ENCODE results near the gene ADGRL3. TPM values are rescaled to one million over a fixed set of nuclear protein-coding genes. Genes with fewer than 3 reads are reported as not detected.

ADGRL3 gene
- total RNA-seq, 1 donor from 2014 or later = 0.12 TPM

- H3K4me3 ChIP-seq (ENCODE audit: low read depth, low read length) = no peak overlapping the region
- no peak for DNase-seq (ENCODE audit: low read depth)
- TF ChIP-seq CTCF (conservative IDR thresholded peaks at IDR 0.05; ENCODE audit: low read depth, low read length) = no peak
Observed at GRCh38 chr4:61805227-61805626, 605.1 kb downstream of the ADGRL3 start.

GRCh38 chr4:61805979-61806378, 605.9 kb downstream of the ADGRL3 start:
- TF ChIP-seq CTCF (conservative IDR thresholded peaks at IDR 0.05; ENCODE audit: low read depth, low read length) = no peak
- DNase-seq (ENCODE audit: low read depth) = no peak
- H3K4me3 ChIP-seq (ENCODE audit: low read depth, low read length) = no peak overlapping the region

- no peak overlapping the region for H3K4me3 ChIP-seq (ENCODE audit: low read depth, low read length)
- TF ChIP-seq CTCF (conservative IDR thresholded peaks at IDR 0.05; ENCODE audit: low read depth, low read length) = no peak
- DNase-seq (ENCODE audit: low read depth) = no peak
Observed at GRCh38 chr4:61812171-61812570, 612.0 kb downstream of the ADGRL3 start.

- TF ChIP-seq CTCF (conservative IDR thresholded peaks at IDR 0.05; ENCODE audit: low read depth, low read length) = no peak
- DNase-seq (ENCODE audit: low read depth) = no peak
- no peak overlapping the region for H3K4me3 ChIP-seq (ENCODE audit: low read depth, low read length)
Observed at GRCh38 chr4:61817071-61817470, 616.9 kb downstream of the ADGRL3 start.

- DNase-seq (ENCODE audit: low read depth) = no peak
- H3K4me3 ChIP-seq (ENCODE audit: low read depth, low read length) = no peak overlapping the region
- no peak for TF ChIP-seq CTCF (conservative IDR thresholded peaks at IDR 0.05; ENCODE audit: low read depth, low read length)
Observed at GRCh38 chr4:61820136-61820535, 620.0 kb downstream of the ADGRL3 start.

- DNase-seq (ENCODE audit: low read depth) = no peak
- no peak overlapping the region for H3K4me3 ChIP-seq (ENCODE audit: low read depth, low read length)
- TF ChIP-seq CTCF (conservative IDR thresholded peaks at IDR 0.05; ENCODE audit: low read depth, low read length) = no peak
Observed at GRCh38 chr4:61824454-61824853, 624.3 kb downstream of the ADGRL3 start.

GRCh38 chr4:61827907-61828391, 627.8 kb downstream of the ADGRL3 start:
- DNase-seq (ENCODE audit: low read depth) = no peak
- no peak overlapping the region for H3K4me3 ChIP-seq (ENCODE audit: low read depth, low read length)
- TF ChIP-seq CTCF (conservative IDR thresholded peaks at IDR 0.05; ENCODE audit: low read depth, low read length) = no peak

All from epithelial cell of proximal tubule (primary cell).